ENCODE results near the gene PNMA8C.

The PNMA8C gene

DNA sequence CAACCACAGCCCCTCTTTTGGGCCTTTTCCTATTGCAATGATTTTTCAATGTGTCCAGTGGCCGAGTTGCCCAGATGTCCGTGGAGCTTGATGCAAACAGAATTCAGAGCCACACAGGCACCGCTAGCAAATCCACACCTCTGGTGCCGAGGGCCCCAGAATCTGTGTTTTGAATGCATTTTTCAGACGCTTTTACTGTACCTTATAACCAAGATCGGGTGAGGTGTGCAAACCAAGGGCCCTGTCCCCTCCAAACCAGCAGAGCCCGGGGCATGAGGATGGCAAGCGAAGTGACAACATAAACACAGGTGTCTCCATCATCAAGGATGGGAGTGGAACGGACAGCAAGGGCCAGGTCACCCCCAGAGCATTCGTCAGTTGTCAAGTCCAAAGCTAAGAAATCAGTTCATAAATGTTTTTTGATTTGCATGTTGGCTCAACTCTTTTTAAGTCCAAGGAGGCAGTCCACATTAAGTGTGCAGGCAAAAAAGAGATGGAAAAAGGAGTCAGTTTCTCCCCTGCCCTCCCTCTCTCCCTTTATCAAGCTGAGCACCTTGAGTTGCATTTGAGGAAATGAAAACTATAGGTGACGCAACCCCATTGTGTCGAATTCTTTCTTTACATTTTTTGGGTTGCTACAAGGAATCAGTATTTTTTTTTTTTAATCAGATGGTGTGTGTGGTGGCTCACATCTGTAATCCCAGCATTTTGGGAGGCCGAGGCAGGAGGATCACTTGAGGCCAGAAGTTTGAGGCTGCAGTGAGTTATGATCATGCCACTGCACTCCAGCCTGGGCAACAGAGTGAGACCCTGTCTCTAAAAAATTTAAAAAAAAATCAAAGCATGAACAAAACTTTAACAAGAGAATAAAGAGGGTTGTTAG lies 18.3 kb downstream of the PNMA8C start:
- no peak overlapping the region for H3K27ac ChIP-seq

DNA sequence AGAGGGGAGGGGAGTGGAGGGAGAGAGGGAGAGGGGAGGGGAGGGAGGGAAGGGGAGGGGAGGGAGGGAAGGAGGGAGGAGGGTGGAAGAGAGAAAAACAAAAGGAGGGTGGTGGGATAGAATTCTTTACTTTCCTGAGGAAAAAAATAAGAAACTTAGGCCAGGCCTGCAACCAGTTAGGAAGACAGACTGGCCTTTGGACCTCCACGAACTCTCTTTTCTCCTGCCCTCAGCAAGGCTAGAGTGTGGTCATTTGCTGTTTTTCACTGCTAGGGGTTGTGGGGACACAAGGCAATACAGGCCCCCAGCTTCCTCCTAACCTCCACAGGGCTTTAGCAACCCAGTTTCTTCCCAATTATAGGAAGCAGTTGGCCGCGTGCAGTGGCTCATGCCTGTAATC lies 19.5 kb downstream of the PNMA8C start:
- TF ChIP-seq ZFX (IDR thresholded peaks at IDR 0.05): no peak
- TF ChIP-seq, protein P1, sequence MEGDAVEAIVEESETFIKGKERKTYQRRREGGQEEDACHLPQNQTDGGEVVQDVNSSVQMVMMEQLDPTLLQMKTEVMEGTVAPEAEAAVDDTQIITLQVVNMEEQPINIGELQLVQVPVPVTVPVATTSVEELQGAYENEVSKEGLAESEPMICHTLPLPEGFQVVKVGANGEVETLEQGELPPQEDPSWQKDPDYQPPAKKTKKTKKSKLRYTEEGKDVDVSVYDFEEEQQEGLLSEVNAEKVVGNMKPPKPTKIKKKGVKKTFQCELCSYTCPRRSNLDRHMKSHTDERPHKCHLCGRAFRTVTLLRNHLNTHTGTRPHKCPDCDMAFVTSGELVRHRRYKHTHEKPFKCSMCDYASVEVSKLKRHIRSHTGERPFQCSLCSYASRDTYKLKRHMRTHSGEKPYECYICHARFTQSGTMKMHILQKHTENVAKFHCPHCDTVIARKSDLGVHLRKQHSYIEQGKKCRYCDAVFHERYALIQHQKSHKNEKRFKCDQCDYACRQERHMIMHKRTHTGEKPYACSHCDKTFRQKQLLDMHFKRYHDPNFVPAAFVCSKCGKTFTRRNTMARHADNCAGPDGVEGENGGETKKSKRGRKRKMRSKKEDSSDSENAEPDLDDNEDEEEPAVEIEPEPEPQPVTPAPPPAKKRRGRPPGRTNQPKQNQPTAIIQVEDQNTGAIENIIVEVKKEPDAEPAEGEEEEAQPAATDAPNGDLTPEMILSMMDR (conservative IDR thresholded peaks at IDR 0.05): no peak
- H3K27ac ChIP-seq: no peak overlapping the region

More for the DNA sequence above, 18.3 kb downstream of the PNMA8C start:
- TF ChIP-seq, protein P1 (conservative IDR thresholded peaks at IDR 0.05): no peak
- TF ChIP-seq ZFX (IDR thresholded peaks at IDR 0.05): no peak

DNA sequence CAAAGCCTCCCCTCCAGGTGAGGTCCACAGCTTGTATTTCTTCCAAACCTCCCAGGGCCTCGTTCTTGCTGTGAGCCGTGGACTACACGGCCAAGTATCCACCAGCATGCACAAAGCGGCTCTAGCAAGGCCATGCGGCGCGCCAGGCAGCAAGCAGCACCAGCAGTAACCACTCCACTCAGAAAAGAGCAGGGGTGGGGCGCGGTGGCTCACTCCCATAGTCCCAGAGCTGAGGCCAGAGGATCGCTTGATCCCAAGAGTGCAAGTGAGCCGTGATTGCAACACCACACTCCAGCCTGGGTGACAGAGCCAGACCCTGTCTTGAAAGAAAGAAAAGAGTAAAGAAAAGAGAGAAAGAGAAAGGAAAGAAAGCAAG lies 20.1 kb downstream of the PNMA8C start:
- H3K27ac ChIP-seq: no peak overlapping the region
- TF ChIP-seq ZFX (IDR thresholded peaks at IDR 0.05): no peak
- TF ChIP-seq, protein P1 (conservative IDR thresholded peaks at IDR 0.05): no peak

DNA sequence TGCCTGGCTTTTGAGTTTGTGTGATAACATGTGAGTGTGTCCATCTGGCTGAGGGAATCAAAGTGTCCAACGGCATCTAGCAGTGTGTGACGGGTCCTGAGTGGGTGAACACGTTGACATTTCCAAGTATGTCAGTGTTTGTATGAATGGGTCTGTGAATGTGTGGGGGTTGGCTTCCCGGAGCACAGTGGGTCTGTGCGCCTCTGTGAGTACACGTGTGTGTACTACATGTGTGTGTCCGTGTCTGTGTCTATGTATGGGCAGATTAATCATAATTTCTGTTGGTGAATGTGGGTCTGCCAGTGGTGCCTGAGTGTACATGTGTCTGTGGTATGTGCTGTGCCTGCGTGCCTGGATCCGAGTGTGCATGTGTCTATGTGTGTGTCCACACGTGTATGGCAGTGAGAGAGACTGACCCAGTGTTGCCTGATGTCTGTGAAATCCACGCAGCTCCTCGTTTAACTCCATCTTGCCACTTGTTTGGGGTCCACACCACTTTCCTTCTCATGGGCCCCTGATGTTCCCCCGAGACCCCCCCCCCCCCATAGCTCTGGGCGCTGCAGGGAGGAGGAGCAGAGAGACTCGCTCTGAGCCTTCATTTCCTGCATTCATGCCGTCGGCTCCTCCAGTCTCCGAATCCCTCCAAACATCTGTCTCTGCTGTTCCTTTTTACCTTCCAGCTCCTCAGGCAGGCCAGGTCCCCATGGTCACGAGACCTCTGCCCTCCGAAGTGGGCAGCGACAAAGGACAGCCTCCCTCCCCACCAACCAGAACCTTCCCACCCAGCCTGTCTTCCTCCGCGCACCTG lies 20.7 kb downstream of the PNMA8C start:
- TF ChIP-seq ZFX (IDR thresholded peaks at IDR 0.05): no peak
- TF ChIP-seq, protein P1 (conservative IDR thresholded peaks at IDR 0.05): no peak
- H3K27ac ChIP-seq: no peak overlapping the region

DNA sequence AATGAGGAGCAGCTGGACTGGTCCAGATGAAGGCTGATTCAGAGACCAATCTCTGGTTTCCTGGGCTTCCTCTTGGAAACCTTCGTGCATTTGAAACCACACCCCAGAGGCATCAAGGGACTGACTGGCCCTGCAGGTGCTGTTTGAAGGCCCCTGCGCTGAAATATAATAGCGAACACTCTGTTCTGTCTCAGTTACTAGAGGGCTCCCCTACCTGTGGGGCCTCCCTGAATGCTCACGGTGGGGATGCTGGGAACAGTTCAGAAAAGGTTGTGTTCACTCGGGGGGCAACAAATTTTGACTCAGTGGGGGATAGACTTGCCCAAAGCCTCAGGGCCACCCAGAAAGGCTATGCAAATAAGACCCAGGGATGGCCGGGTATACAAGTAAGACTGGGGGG lies 21.8 kb downstream of the PNMA8C start:
- H3K27ac ChIP-seq: no peak overlapping the region
- TF ChIP-seq ZFX (IDR thresholded peaks at IDR 0.05): no peak
- TF ChIP-seq, protein P1 (conservative IDR thresholded peaks at IDR 0.05): no peak

DNA sequence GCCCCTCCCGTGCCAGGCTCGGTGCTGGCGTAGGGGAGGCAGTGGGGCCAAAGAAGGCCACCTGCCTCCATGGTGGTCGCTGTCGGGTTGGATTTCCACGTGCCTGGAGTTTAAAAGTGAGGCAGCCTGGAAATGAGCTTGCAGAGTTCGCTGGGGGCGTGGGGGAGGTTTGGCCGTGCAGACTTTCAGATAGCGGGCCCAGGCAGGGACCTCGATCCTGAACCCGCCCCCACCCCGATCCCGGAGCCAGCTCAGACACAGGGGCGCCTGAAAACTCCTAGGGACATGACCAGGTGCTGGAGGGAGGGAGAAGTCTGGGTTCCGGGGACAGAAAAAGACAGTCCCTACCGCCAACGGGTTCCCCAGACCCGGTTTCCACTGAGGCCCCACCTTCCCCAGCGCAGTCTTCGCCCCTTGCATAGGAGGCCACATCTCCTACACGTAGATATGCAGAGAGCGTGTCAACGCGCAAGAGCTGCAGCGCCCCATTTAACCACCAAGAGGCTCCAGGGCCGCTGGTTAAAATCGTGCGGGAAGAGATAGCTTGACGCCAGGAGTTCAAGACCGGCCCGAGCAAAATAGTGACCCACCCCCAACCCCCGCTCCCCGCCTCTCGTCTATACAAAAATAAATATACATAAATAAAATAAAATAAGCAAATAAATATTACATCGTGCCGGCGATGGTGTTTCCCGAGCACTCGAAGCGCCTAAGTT lies 23.8 kb downstream of the PNMA8C start:
- no peak for TF ChIP-seq ZFX (IDR thresholded peaks at IDR 0.05)
- TF ChIP-seq, protein P1 (conservative IDR thresholded peaks at IDR 0.05): no peak
- H3K27ac ChIP-seq: no peak overlapping the region
